ENCODE measurements around the gene CPT2.
"Not testable (repeated sequence)": the region's sequence is repeated elsewhere in the genome, so short reads cannot be mapped to it uniquely, and the experiment has no call there.

The CPT2 gene

DNA sequence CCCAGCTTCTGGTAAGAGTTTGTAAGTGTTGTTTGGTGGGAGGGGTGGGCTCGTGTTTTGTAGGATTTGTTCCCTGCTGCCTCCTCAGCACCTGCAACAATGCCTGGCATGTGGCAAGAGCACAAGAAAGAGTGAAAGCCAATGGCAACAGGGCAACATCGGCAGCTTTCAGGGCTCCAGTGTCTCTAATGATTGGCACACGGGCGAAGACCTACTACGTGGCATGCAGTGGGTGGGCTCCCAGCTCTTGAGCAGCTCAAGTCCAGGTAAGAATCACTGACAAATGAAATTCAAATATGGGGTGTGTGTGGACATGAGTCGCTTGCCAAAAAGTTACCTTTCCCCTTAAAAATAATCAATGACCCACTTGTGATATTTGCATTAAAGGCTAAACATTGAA lies 30.3 kb upstream of the CPT2 start:
- H3K27me3 ChIP-seq (ENCODE audit: insufficient read depth, low read length), result no peaks in the 10 kb centered on the region
- H2AFZ ChIP-seq (ENCODE audit: low read depth, low read length), result no peak overlapping the region
- H3K9me3 ChIP-seq (ENCODE audit: low read length), result no peaks in the 10 kb centered on the region
- no peak overlapping the region for H3K4me3 ChIP-seq (ENCODE audit: low read length)
- H3K4me1 ChIP-seq (ENCODE audit: insufficient read depth, low read length), result no peaks in the 10 kb centered on the region
- H3K36me3 ChIP-seq (ENCODE audit: insufficient read depth, low read length), result no peaks in the 10 kb centered on the region

DNA sequence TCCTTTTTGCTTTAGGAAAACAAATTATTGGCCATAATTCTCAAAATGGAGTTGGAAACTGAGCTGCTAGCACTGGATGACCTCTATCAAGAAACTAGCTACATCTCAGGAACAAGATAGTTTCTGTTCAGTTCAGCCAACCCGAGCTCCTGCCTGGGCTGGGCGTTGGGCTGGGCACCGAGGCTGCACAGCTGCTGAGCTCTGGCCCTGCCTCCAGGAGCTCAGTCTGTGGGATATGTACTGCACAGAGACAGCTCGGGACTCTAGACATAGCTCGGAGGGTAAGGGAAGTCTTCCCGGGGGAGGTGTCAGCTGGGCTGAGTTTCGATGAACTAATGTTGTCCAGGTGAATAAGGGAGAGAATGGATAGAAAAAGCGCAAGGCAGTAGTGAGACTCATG lies 29.7 kb upstream of the CPT2 start:
- no peak overlapping the region for H3K4me3 ChIP-seq (ENCODE audit: low read length)

DNA sequence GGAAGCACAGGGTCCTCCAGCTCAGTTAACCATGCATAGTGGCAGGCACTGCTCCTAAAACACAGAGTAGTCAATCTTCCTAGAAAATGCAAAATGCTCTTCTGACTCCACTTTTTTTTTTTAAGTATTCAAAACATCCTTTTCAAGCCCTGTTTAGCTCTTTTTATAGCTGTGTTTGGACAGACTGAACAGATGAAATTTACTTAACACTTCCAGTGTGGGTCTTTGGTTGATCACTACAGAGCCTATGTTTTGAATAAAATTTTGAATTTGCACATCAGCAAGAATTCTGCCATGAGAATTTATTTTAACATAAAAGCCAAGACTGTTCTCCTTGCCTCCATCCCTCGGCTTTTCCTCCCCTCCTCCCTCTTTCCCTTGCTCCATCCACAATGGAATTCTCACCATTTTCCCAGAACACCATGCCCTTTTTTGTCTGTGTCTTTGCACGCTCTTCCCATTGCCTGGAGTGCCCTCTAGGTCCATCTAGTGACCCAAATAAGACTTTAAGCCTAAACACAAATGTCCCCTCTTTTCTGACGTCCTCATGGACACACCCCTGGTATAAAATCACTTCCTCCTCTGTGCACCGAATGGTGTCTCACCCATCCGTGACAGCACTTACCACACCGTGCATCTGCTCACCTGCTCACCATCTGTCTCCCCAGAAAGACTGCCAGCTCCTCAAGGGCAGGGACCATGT lies 24.0 kb upstream of the CPT2 start:
- Histone ChIP-seq H2AFZ (ENCODE audit: low read depth, low read length) (no peak overlapping the region), H3K27me3 (ENCODE audit: insufficient read depth, low read length) (peaks cover 5% of the 10 kb centered on the region), H3K36me3 (ENCODE audit: insufficient read depth, low read length) (no peaks in the 10 kb centered on the region), H3K4me3 (ENCODE audit: low read length) (no peak overlapping the region), H3K9me3 (ENCODE audit: low read length) (no peaks in the 10 kb centered on the region), H3K4me1 (ENCODE audit: insufficient read depth, low read length) (no peaks in the 10 kb centered on the region)

More for the DNA sequence above, 29.7 kb upstream of the CPT2 start:
- Histone ChIP-seq H3K36me3 (ENCODE audit: insufficient read depth, low read length) (no peaks in the 10 kb centered on the region), H3K27me3 (ENCODE audit: insufficient read depth, low read length) (no peaks in the 10 kb centered on the region), H2AFZ (ENCODE audit: low read depth, low read length) (no peak overlapping the region), H3K4me1 (ENCODE audit: insufficient read depth, low read length) (no peaks in the 10 kb centered on the region), H3K9me3 (ENCODE audit: low read length) (no peaks in the 10 kb centered on the region)

DNA sequence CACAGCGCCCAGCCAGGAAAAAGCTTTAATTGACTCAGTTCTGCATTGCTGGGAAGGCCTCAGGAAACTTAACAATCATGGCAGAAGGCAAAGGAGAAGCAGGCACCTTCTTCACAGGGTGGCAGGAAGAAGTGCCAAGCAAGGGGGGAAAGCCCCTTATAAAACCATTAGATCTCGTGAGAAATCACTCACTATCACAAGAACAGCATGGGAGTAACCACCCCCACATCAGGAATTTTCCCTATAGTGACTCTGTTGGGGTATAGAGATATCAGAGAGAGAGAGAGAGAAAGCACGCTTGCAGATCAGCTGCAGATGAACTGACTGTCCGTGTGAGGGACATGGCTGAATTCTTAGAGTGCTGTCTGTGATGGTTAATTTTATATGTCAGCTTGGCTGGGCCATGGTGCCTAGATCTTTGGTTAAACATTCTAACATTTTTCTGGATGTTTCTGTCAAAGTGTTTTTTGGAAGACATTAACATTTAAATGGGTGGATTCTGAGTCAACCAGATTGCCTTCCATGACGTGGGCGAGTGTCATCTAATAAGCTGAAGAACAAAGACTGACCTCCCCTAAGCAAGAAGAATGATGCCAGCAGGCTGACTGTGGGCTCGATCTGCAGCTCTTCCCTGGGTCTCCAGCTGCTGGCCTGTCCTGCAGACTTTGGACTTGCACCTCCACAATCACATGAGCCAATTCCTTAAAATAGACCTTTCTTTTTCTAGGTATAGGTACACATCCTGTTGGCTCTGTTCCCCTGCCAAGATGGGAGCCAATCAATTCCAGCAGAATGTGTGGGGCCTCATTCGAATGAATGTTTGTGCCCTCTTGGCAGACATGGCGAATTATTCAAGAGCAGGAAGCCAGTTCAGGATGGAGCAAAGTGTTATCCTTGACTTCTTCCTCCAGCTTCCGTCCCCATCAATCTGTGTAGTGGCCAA lies 21.4 kb upstream of the CPT2 start:
- Histone ChIP-seq H3K9me3 (ENCODE audit: low read length) (no peaks in the 10 kb centered on the region), H3K4me1 (ENCODE audit: insufficient read depth, low read length) (no peaks in the 10 kb centered on the region), H3K27me3 (ENCODE audit: insufficient read depth, low read length) (peaks cover 9% of the 10 kb centered on the region), H3K4me3 (ENCODE audit: low read length) (no peak overlapping the region), H3K36me3 (ENCODE audit: insufficient read depth, low read length) (no peaks in the 10 kb centered on the region), H2AFZ (ENCODE audit: low read depth, low read length) (no peak overlapping the region)

DNA sequence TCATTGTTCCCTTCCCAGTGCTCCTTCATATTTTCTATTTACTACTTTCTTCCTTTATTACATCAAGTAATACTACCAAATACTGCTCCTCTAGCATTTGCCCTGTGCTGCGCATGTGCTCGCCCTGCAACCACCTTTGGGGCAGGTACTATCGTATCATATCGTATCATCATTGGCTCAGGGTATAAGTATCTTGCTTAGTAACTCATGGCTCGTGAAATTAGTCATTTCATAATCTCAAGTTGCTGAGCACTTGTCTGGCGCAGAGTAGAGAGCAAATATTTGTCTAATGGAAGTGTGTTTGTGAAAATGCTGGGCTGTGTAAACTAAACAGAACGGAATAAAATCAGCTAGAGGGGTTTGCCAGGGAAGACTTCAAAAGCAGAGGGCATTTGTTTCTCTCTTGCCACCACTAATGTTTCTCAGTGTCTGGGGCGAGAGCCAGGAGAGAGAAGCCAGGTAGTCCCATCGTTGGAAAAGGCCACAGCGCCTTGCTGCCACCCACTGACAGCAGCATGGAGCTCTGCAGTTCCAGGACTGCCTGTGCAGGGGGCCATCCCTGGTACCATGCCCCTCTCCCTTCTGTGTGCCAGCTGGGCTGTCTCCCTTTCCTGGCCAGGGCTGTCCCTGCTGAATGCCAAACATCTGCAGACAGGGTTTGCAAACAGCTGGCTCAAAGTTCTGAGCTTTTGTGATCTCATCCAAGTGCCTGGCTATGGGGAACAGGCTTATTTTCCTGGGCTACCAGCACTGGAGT lies 20.0 kb upstream of the CPT2 start:
- Histone ChIP-seq H3K36me3 (ENCODE audit: insufficient read depth, low read length) (no peaks in the 10 kb centered on the region), H3K4me3 (ENCODE audit: low read length) (no peak overlapping the region), H2AFZ (ENCODE audit: low read depth, low read length) (no peak overlapping the region), H3K4me1 (ENCODE audit: insufficient read depth, low read length) (no peaks in the 10 kb centered on the region), H3K27me3 (ENCODE audit: insufficient read depth, low read length) (peaks cover 15% of the 10 kb centered on the region), H3K9me3 (ENCODE audit: low read length) (no peaks in the 10 kb centered on the region)

DNA sequence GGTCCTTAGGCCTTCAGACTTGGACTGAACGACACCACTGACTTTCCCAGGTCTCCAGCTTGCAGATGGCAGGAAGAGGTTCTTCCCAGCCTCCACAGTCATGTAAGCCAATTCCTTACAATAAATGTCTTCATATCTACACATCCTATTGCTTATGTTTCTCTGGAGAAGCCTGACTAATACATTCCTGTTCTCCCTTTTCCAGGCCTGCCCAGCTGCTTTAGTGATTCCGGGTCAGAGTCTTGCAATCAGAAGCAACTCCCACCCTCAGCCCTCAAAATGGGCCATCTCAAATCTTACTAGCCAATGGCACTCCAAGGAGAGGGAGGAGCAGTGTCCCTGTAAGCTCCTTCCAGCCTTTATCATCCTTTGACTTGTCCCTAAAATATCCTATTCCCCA lies 16.4 kb upstream of the CPT2 start:
- H3K36me3 ChIP-seq (ENCODE audit: insufficient read depth, low read length), result no peaks in the 10 kb centered on the region
- H2AFZ ChIP-seq (ENCODE audit: low read depth, low read length), result no peak overlapping the region
- H3K9me3 ChIP-seq (ENCODE audit: low read length), result no peaks in the 10 kb centered on the region
- peaks cover 18% of the 10 kb centered on the region for H3K27me3 ChIP-seq (ENCODE audit: insufficient read depth, low read length)
- no peaks in the 10 kb centered on the region for H3K4me1 ChIP-seq (ENCODE audit: insufficient read depth, low read length)
- no peak overlapping the region for H3K4me3 ChIP-seq (ENCODE audit: low read length)

DNA sequence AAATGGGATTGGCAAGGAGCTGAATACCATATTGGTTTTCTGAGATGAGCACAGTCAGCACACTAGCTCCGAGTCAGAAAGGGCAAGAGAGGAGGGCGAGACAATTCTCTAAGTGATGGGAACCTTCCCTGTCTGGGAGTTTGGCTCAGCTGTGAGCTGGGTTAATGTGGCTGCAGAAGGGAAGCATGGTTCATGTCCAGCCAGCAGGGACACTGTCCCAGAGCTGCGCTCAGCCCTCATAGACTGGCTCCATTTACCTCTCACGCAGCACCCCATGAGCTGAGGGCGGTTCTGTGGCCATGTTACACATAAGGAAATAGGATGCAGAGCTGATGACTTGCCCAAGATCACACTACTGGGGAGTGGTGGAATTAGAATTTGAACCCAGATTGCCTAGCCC lies 15.7 kb upstream of the CPT2 start:
- Histone ChIP-seq H3K27me3 (ENCODE audit: insufficient read depth, low read length) (peaks cover 15% of the 10 kb centered on the region), H3K4me1 (ENCODE audit: insufficient read depth, low read length) (no peaks in the 10 kb centered on the region), H2AFZ (ENCODE audit: low read depth, low read length) (no peak overlapping the region), H3K4me3 (ENCODE audit: low read length) (no peak overlapping the region), H3K9me3 (ENCODE audit: low read length) (no peaks in the 10 kb centered on the region), H3K36me3 (ENCODE audit: insufficient read depth, low read length) (no peaks in the 10 kb centered on the region)

DNA sequence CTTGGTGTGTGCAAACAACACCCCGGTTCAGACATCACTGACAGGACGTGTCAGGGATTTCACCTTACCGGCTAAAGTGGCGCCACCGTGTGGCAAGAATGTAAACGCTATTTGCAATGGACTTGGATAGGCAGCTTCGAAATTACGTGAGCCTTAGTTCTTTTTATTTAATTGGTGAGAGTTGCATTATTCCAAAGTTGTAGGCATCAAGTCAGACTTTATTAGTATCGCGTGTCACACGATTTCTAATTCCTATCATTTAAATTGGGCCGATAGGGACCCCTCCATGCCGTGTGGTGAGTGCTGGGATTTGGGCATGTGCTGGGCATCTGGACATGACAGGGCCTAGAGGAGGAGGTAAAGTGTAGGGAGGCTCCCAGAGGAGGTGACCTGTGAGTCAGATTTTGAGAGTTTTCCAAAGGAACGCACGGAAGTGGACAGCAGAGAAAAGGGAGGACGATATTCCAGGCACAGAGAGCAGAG lies 14.5 kb upstream of the CPT2 start:
- no peaks in the 10 kb centered on the region for H3K36me3 ChIP-seq (ENCODE audit: insufficient read depth, low read length)
- H3K9me3 ChIP-seq (ENCODE audit: low read length), result no peaks in the 10 kb centered on the region
- H3K4me1 ChIP-seq (ENCODE audit: insufficient read depth, low read length), result no peaks in the 10 kb centered on the region
- H2AFZ ChIP-seq (ENCODE audit: low read depth, low read length), result no peak overlapping the region
- H3K4me3 ChIP-seq (ENCODE audit: low read length), result no peak overlapping the region
- peaks cover 13% of the 10 kb centered on the region for H3K27me3 ChIP-seq (ENCODE audit: insufficient read depth, low read length)

DNA sequence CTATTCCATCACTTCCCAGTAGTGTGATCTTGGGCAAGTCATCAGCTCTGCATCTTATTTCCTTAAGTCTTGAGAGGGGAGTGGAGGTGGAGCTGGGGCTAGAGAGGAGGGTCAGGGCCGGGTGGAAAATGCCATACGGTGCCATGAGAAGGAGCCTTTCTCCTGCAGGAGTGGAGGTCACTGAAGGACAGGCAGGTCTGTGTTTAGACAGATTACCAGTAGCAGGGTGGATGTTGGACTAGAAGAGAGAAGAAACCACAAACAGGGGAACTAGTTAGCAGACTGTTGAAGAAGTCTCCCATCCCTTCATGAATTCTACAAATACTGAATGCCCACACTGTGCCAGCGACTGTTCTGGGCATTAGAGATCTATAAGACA lies 13.9 kb upstream of the CPT2 start:
- no peak overlapping the region for H3K4me3 ChIP-seq (ENCODE audit: low read length)
- no peaks in the 10 kb centered on the region for H3K36me3 ChIP-seq (ENCODE audit: insufficient read depth, low read length)
- no peaks in the 10 kb centered on the region for H3K9me3 ChIP-seq (ENCODE audit: low read length)

DNA sequence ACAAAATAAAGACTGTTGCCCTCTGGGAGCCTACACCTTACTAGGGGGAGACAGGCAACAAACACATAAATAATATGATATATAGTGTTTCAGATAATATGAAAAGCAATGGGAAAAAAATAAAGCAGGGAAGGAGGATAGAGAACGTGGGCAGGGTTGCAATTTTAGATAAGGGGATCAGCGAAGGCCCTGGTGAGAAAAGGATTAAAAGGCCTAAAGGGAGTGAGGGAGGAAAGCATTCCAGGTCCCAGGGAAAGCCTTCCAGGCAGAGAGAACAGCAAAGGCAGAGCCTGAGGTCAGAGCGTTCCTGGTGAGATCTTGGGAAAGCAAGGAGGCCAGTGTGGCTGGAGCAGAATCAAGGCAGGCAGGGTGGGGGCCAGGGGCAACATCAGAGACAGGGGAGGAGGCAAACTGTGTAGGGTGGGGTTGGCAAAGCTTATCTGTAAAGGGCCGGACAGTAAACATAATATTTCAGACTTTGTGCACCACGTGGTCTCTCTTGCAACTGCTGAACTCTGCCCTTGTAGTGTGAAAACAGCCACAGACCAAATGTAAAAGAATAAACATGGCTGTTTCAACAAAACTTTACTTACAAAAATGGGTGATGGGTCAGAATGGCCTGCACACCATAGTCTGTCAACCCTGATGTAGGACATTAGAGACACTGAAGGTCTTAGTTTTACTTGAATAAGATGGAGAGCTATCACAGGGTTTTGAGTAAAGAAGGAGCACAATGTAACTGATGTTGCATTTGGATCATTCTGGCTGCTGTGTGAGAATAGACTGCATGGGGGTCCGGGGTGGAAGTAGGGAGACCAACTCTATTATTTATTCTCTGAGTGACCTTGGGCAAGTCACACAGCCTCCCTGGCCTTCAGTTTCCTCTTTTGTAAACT lies 13.3 kb upstream of the CPT2 start:
- Histone ChIP-seq H3K4me1 (ENCODE audit: insufficient read depth, low read length) (no peaks in the 10 kb centered on the region), H3K4me3 (ENCODE audit: low read length) (no peak overlapping the region), H3K9me3 (ENCODE audit: low read length) (no peaks in the 10 kb centered on the region), H2AFZ (ENCODE audit: low read depth, low read length) (no peak overlapping the region), H3K27me3 (ENCODE audit: insufficient read depth, low read length) (peaks cover 13% of the 10 kb centered on the region), H3K36me3 (ENCODE audit: insufficient read depth, low read length) (no peaks in the 10 kb centered on the region)

More for the DNA sequence above, 13.9 kb upstream of the CPT2 start:
- no peaks in the 10 kb centered on the region for H3K4me1 ChIP-seq (ENCODE audit: insufficient read depth, low read length)
- peaks cover 13% of the 10 kb centered on the region for H3K27me3 ChIP-seq (ENCODE audit: insufficient read depth, low read length)
- no peak overlapping the region for H2AFZ ChIP-seq (ENCODE audit: low read depth, low read length)

DNA sequence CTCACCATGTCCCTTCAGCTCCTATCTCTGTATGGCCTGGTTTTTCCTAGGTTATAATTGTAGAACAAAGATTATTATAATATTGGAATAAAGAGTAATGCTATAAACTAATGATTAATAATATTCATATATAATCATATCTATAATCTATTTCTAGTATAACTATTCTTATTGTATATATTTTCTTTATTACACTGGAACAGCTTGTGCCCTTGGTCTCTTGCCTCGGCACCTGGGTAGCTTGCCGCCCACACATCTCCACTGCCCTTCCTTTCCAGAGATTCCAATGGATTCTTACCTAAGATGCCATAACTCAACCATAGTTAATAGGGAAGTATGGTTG lies 10.7 kb upstream of the CPT2 start:
- not testable (repeated sequence) for H3K4me1 ChIP-seq (ENCODE audit: insufficient read depth, low read length); H3K27me3 ChIP-seq (ENCODE audit: insufficient read depth, low read length); H3K36me3 ChIP-seq (ENCODE audit: insufficient read depth, low read length); H2AFZ ChIP-seq (ENCODE audit: low read depth, low read length); H3K4me3 ChIP-seq (ENCODE audit: low read length); H3K9me3 ChIP-seq (ENCODE audit: low read length)

DNA sequence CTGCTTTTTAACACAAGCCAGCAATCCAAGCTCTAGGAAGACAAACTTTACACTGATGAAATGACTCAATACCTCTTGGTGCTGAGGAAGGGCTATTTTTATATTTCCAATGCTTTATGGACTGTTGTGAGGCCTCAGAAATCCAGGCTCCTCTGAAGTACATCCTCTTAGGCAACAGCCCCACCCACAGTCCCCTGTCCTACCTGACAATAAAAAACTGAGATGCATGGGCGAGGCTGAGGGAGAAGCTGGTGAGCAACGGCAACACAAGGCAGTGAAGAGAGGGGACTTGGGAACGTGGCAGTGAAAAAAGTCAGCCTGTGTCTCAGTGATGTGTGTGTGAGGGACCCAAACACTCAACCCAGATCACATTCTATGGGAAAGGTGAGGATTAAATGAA lies 10.1 kb upstream of the CPT2 start:
- Histone ChIP-seq H3K36me3 (ENCODE audit: insufficient read depth, low read length) (no peaks in the 10 kb centered on the region), H3K9me3 (ENCODE audit: low read length) (no peaks in the 10 kb centered on the region), H3K4me1 (ENCODE audit: insufficient read depth, low read length) (no peaks in the 10 kb centered on the region), H2AFZ (ENCODE audit: low read depth, low read length) (no peak overlapping the region), H3K4me3 (ENCODE audit: low read length) (no peak overlapping the region), H3K27me3 (ENCODE audit: insufficient read depth, low read length) (peaks cover 7% of the 10 kb centered on the region)

Measured in neuron (in vitro differentiated cells).